K562 (cell line): ENCODE measurements around the gene IGLON5. TPM values are rescaled to one million over a fixed set of nuclear protein-coding genes. Genes with fewer than 3 reads are reported as not detected.
A peak's percentile ranks its signal among the peaks of the same experiment; 100 is the strongest.

Source experiments
- ATAC-seq: fragments of 200-7000 bp; cut with Tn5 transposase; 3 replicates; pipeline ENCODE4 v1.9.1; 2020; ENCODE audit warnings: moderate library complexity
- BruUV-seq: library from RNA; stranded (reverse); fragments of 400-500 nt; replicated peaks from 2 replicates; lab custom pipeline; 2021; lab: Mats Ljungman, UMichigan
- CTCF ChIA-PET: fragments of 300-600 bp; formaldehyde crosslinking; extraction: SDS; loops from one replicate; lab custom pipeline; 2021; ENCODE audit warnings: low intra/inter-chr PET ratio; lab: Yijun Ruan, JAX
- POLR2A ChIA-PET: fragments of 300-600, 350-650 bp; sonication (Branson Sonifier 250); formaldehyde crosslinking; extraction: SDS; loops from one replicate; lab custom pipeline; 2021; ENCODE audit warnings: antibody characterized with exemption, inconsistent platforms; lab: Yijun Ruan, JAX
- DNase-seq, 4 experiments: peaks; one replicate each; pipeline versions ENCODE4 v3.0.0 to v3.0.0-alpha.2; 2011 to 2018; ENCODE audit warnings: low spot score in 3 of 4, mixed read lengths in 3 of 4; ENCODE audit errors: extremely low read depth in 1 of 4
- FAIRE-seq: peaks from 2 replicates; lab custom pipeline; 2011; peaks lifted over from hg19 to GRCh38; lab: Jason Lieb, UNC
- H2AFZ ChIP-seq: 2 replicates; pipeline ENCODE4 v1.6.0; 2011; ENCODE audit warnings: low read depth, low read length, control low read depth, inconsistent platforms
- H3K27ac ChIP-seq: fragments of 200-600 bp; 3 replicates; pipeline ENCODE4 v1.8.0; 2011; ENCODE audit warnings: low read depth, mild to moderate bottlenecking, control low read depth, inconsistent platforms, low read length, moderate library complexity, mixed read lengths; ENCODE audit errors: extremely low read depth
- H3K27me3 ChIP-seq, 2 experiments: fragments of 300-600 bp in 1 of 2; 2 replicates in 1 of 2; 3 replicates in 1 of 2; pipeline versions ENCODE4 v1.6.0 to v1.8.0; 2011; ENCODE audit warnings: inconsistent platforms in 2 of 2, low read length in 2 of 2, mild to moderate bottlenecking in 1 of 2, mixed read lengths in 1 of 2, moderate library complexity in 1 of 2; ENCODE audit not compliant: control insufficient read depth in 2 of 2, insufficient read depth in 2 of 2
- H3K36me3 ChIP-seq: fragments of 300-600 bp; 3 replicates; pipeline ENCODE4 v1.8.0; 2011; ENCODE audit warnings: mild to moderate bottlenecking, low read length, inconsistent platforms; ENCODE audit not compliant: control insufficient read depth, insufficient read depth
- H3K4me1 ChIP-seq, 2 experiments: fragments of 200-600 bp in 1 of 2; replicated peaks in 1 of 2; 2 replicates in 1 of 2; 3 replicates in 1 of 2; pipeline versions ENCODE4 v1.5.1 to v1.8.0; 2011; ENCODE audit warnings: inconsistent platforms in 2 of 2, low read length in 2 of 2, mild to moderate bottlenecking in 1 of 2, mixed read lengths in 1 of 2, moderate library complexity in 1 of 2; ENCODE audit not compliant: control insufficient read depth in 2 of 2, insufficient read depth in 2 of 2
- H3K4me2 ChIP-seq: 2 replicates; pipeline ENCODE4 v1.6.1; 2011; ENCODE audit warnings: low read length, control low read depth, inconsistent platforms, mixed read lengths; ENCODE audit not compliant: insufficient read depth
- H3K4me3 ChIP-seq: fragments of 200-600 bp; sonication (generic), shearing (Covaris generic); 2 replicates; pipeline ENCODE4 v1.5.1; 2016; ENCODE audit warnings: control low read depth, inconsistent platforms
- H3K79me2 ChIP-seq: fragments of 200-600 bp; 3 replicates; pipeline ENCODE4 v1.8.0; 2011; ENCODE audit warnings: low read length, inconsistent platforms; ENCODE audit not compliant: control insufficient read depth, insufficient read depth
- H3K9ac ChIP-seq, 2 experiments: 2 replicates each; pipeline versions ENCODE4 v1.6.0 to v1.6.1; 2011; ENCODE audit warnings: low read depth in 2 of 2, low read length in 2 of 2, control low read depth in 1 of 2, inconsistent platforms in 1 of 2, mild to moderate bottlenecking in 1 of 2, mixed read lengths in 1 of 2; ENCODE audit not compliant: insufficient read depth in 1 of 2
- H3K9me1 ChIP-seq: one replicate; pipeline ENCODE4 v1.6.0; 2011; ENCODE audit warnings: inconsistent platforms, mild to moderate bottlenecking, low read length, moderate library complexity; ENCODE audit not compliant: control insufficient read depth, insufficient read depth
- H3K9me3 ChIP-seq: replicated peaks from 2 replicates; pipeline ENCODE4 v1.5.1; 2011; ENCODE audit warnings: low read depth, low read length, inconsistent platforms; ENCODE audit not compliant: control insufficient read depth, insufficient read depth
- H4K20me1 ChIP-seq: replicated peaks from 2 replicates; pipeline ENCODE4 v1.6.1; 2011; ENCODE audit warnings: low read length, inconsistent platforms, mixed read lengths; ENCODE audit not compliant: control insufficient read depth, insufficient read depth
- ATF3 ChIP-seq, 2 experiments: fragments of 450-650 bp in 1 of 2; sonication (generic) in 1 of 2; formaldehyde crosslinking in 1 of 2; IDR thresholded peaks in 1 of 2; conservative IDR thresholded peaks in 1 of 2; 2 replicates each; pipeline versions ENCODE4 v1.6.1 to v1.8.1; 2016 to 2023; ENCODE audit warnings: mild to moderate bottlenecking in 2 of 2, moderate library complexity in 2 of 2, inconsistent platforms in 1 of 2, missing genetic modification reagents in 1 of 2
- CLOCK ChIP-seq: fragments of 250-450 bp; sonication (Bioruptor Pico); IDR thresholded peaks from 2 replicates; pipeline ENCODE4 v1.4.0; 2020; ENCODE audit warnings: mild to moderate bottlenecking, moderate library complexity, borderline replicate concordance
- CREB5 ChIP-seq: fragments of 250-450 bp; sonication (Bioruptor Pico); IDR thresholded peaks from 2 replicates; pipeline ENCODE4 v1.5.0; 2020; ENCODE audit warnings: mild to moderate bottlenecking
- ESRRB ChIP-seq: fragments of 250-450 bp; sonication (Bioruptor Pico); IDR thresholded peaks from 2 replicates; pipeline ENCODE4 v1.5.0; 2020; ENCODE audit warnings: mild to moderate bottlenecking, moderate library complexity, borderline replicate concordance
- JUND ChIP-seq, 2 experiments: IDR thresholded peaks; 2 replicates in 1 of 2; 3 replicates in 1 of 2; pipeline ENCODE4 v1.6.1; 2011; ENCODE audit warnings: borderline replicate concordance in 2 of 2, low read depth in 2 of 2, low read length in 2 of 2, improper control_type of control experiment in 1 of 2, missing biosample characterization in 1 of 2, missing genetic modification characterization in 1 of 2, missing genetic modification reagents in 1 of 2
- KAT8 ChIP-seq: fragments of 450-650 bp; IDR thresholded peaks from 2 replicates; pipeline ENCODE4 v1.6.1; 2016; ENCODE audit warnings: low read depth, mild to moderate bottlenecking
- KDM1A ChIP-seq, 2 experiments: fragments of 450-650 bp; IDR thresholded peaks; 2 replicates each; pipeline ENCODE4 v1.6.1; 2016; ENCODE audit warnings: mild to moderate bottlenecking in 2 of 2
- MAX ChIP-seq: sonication (generic); formaldehyde crosslinking; IDR thresholded peaks from 2 replicates; pipeline ENCODE4 v1.9.0; 2022; ENCODE audit warnings: mild to moderate bottlenecking, missing genetic modification reagents
- PTRF ChIP-seq: fragments of 450-650 bp; IDR thresholded peaks from 2 replicates; pipeline ENCODE4 v1.6.1; 2016; ENCODE audit warnings: mild to moderate bottlenecking, missing genetic modification characterization, missing compliant biosample characterization
- RHOXF2B ChIP-seq: fragments of 250-450 bp; sonication (Bioruptor Pico); conservative IDR thresholded peaks from 2 replicates; pipeline ENCODE4 v1.5.1; 2021
- SMAD2 ChIP-seq: fragments of 150-350 bp; IDR thresholded peaks from 2 replicates; pipeline ENCODE4 v1.6.1; 2014; ENCODE audit warnings: low read depth, mild to moderate bottlenecking, low read length
- USF1 ChIP-seq: sonication (generic); formaldehyde crosslinking; IDR thresholded peaks from 2 replicates; pipeline ENCODE4 v1.9.0; 2022; ENCODE audit warnings: mild to moderate bottlenecking, missing genetic modification reagents
- WGBS: fragments of 100-300 bp; shearing (Covaris generic); methylation state at CpG from one replicate; pipeline ENCODE4 v1.1.6; 2016; ENCODE audit warnings: low coverage, mixed read lengths; ENCODE audit not compliant: insufficient coverage; ENCODE audit errors: missing lambda C conversion rate; 5-methylcytosine and 5-hydroxymethylcytosine counted together
- in situ Hi-C: fragments of 300-500 bp; cut with MboI; formaldehyde crosslinking; loops from 4 replicates; pipeline ENCODE4 v1.15.0; 2018; ENCODE audit warnings: inconsistent platforms, mixed read lengths
- intact Hi-C: fragments of 100-400 bp; cut with micrococcal nuclease; formaldehyde crosslinking; loops from 2 replicates; pipeline ENCODE4 v1.14.2; 2022
- polyA plus RNA-seq, 8 experiments: library from polyadenylated mRNA; depleted of rRNA in 4 of 8; stranded (reverse) in 5 of 8; unstranded in 3 of 8; fragments of >200 nt; fragmentation: Nextera tagmentation in 2 of 8; fragmentation: Illumina TruSeq in 1 of 8; extraction: Ambion mirVana in 2 of 8; extraction: Trizol in 1 of 8; gene quantifications; 2 replicates each; pipeline versions ENCODE4 v1.2.1 to v1.2.3, GENCODE V29; 2011 to 2014; ENCODE audit warnings: inconsistent platforms in 1 of 8, missing spikeins in 1 of 8
- total RNA-seq, 7 experiments: library from RNA; depleted of rRNA in 6 of 7; stranded (reverse); fragments of >200 nt in 6 of 7; fragmentation: Illumina TruSeq in 2 of 7; extraction: Trizol in 2 of 7; gene quantifications; 2 replicates each; pipeline versions ENCODE4 v1.2.1 to v1.2.3, GENCODE V29; 2011 to 2021; ENCODE audit warnings: low replicate concordance in 1 of 7

The IGLON5 gene
- total and polyA plus RNA-seq, 9 of the 15 experiments (the other 6 are each of a cell fraction or from before 2014, with no cell fraction given): 0.03 to 0.22 (median 0.14) TPM; not detected in 2

GRCh38 chr19:51364200-51365106, 53.0 kb downstream of the IGLON5 start:
- CTCF ChIA-PET: no interaction called here
- Histone ChIP-seq H3K4me2 (peak overlapping the region; percentile 21), H3K9ac (peak overlapping the region in 1 of 2 experiments; percentile 88; a peak in 2 of 4 replicates)
- TF ChIP-seq USF1 (peak; percentile 5; the same call in 1 of the 2 replicates), PTRF (tag) (no peak), CLOCK (no peak), ATF3 (IDR thresholded peaks at IDR 0.05) (no peak), ATF3 (CRISPR knock-in tag; conservative IDR thresholded peaks at IDR 0.05) (no peak), CREB5 (no peak), ESRRB (CRISPR knock-in tag) (no peak), KAT8 (no peak), SMAD2 (no peak), JUND (IDR thresholded peaks at IDR 0.05; ENCODE audit: borderline replicate concordance, low read depth, low read length) (no peak), JUND (tag; IDR thresholded peaks at IDR 0.05; ENCODE audit: borderline replicate concordance, low read depth, low read length) (no peak), RHOXF2B (CRISPR knock-in tag) (no peak), MAX (CRISPR knock-in tag) (0 out of 2 replicates have a peak, but pooled peaks have one; percentile 17), KDM1A (IDR thresholded peaks at IDR 0.05) (no peak)

More at GRCh38 chr19:51364200-51365106, 53.0 kb downstream of the IGLON5 start:
- H3K9me3 ChIP-seq: no peaks in the 10 kb centered on the region
- H3K27ac ChIP-seq: no peak overlapping the region; the same call in 2 of the 3 replicates
- ATAC-seq (no peak), DNase-seq (no peak), FAIRE-seq (peak; percentile 29)
- no peaks in the 10 kb centered on the region for H3K9me1 ChIP-seq
- no peaks in the 10 kb centered on the region for H3K27me3 ChIP-seq
- H3K4me3 ChIP-seq: no peak overlapping the region
- no peak overlapping the region for H2AFZ ChIP-seq
- BruUV-seq: no TSS peak
- H3K4me1 ChIP-seq: peaks cover 28 to 50% of the 10 kb centered on the region in 2 experiments
- H3K79me2 ChIP-seq: peaks cover 61% of the 10 kb centered on the region
- POLR2A ChIA-PET: interaction anchor here (1.9 to 2.2 kb wide), 2 partner anchors 10 to 13 kb away, joined by 5 to 6 read pairs; no protein-coding TSS in a partner anchor
- intact Hi-C loops: no loop called here
- H3K36me3 ChIP-seq: peaks cover 3% of the 10 kb centered on the region; the same call in 2 of the 3 replicates
- H4K20me1 ChIP-seq: no peaks in the 10 kb centered on the region
- WGBS: 83% methylated on average over 15 of the region's 15 CpGs
- in situ Hi-C loops: no loop called here
